HEK293 (cell line): ENCODE measurements around the gene DIP2C.
"Not testable (repeated sequence)": the region's sequence is repeated elsewhere in the genome, so short reads cannot be mapped to it uniquely, and the experiment has no call there.

Source experiments
- ZBTB10 ChIP-seq: fragments of 450-650 bp; formaldehyde crosslinking; IDR thresholded peaks from 2 replicates; pipeline ENCODE4 v1.5.1; 2016; ENCODE audit warnings: missing biosample characterization, missing genetic modification characterization
- ZBTB17 ChIP-seq: fragments of 450-650 bp; formaldehyde crosslinking; IDR thresholded peaks from 2 replicates; pipeline ENCODE4 v1.5.1; 2016; ENCODE audit warnings: missing biosample characterization, missing genetic modification characterization
- ZBTB21 ChIP-seq: fragments of 450-650 bp; formaldehyde crosslinking; IDR thresholded peaks from 2 replicates; pipeline ENCODE4 v1.5.1; 2017; ENCODE audit warnings: missing biosample characterization, missing genetic modification characterization
- ZNF324 ChIP-seq: fragments of 450-650 bp; formaldehyde crosslinking; IDR thresholded peaks from 2 replicates; pipeline ENCODE4 v1.5.1; 2016; ENCODE audit warnings: missing biosample characterization, missing genetic modification characterization
- ZNF391 ChIP-seq: fragments of 450-650 bp; formaldehyde crosslinking; IDR thresholded peaks from 2 replicates; pipeline ENCODE4 v1.5.1; 2016; ENCODE audit warnings: low read depth, missing biosample characterization, missing genetic modification characterization, borderline replicate concordance
- TF ChIP-seq, protein P1 (sequence below): fragments of 450-650 bp; formaldehyde crosslinking; IDR thresholded peaks from 2 replicates; pipeline ENCODE4 v1.5.1; 2016; ENCODE audit warnings: missing biosample characterization, missing genetic modification characterization

GRCh38 chr10:596131-596530 is 93.3 kb downstream of the DIP2C start:
- TF ChIP-seq ZBTB21 (tag by site-specific recombination); ZNF391; ZNF324; ZBTB10 (tag by site-specific recombination); ZBTB17 (tag by site-specific recombination): not testable (repeated sequence)
- TF ChIP-seq, protein P1, sequence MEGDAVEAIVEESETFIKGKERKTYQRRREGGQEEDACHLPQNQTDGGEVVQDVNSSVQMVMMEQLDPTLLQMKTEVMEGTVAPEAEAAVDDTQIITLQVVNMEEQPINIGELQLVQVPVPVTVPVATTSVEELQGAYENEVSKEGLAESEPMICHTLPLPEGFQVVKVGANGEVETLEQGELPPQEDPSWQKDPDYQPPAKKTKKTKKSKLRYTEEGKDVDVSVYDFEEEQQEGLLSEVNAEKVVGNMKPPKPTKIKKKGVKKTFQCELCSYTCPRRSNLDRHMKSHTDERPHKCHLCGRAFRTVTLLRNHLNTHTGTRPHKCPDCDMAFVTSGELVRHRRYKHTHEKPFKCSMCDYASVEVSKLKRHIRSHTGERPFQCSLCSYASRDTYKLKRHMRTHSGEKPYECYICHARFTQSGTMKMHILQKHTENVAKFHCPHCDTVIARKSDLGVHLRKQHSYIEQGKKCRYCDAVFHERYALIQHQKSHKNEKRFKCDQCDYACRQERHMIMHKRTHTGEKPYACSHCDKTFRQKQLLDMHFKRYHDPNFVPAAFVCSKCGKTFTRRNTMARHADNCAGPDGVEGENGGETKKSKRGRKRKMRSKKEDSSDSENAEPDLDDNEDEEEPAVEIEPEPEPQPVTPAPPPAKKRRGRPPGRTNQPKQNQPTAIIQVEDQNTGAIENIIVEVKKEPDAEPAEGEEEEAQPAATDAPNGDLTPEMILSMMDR (tag by site-specific recombination) = not testable (repeated sequence)
